DOHH2 (cell line): ENCODE results near the gene TRIM43B.
"Not testable (repeated sequence)": the region's sequence is repeated elsewhere in the genome, so short reads cannot be mapped to it uniquely, and the experiment has no call there.

Experiments
- H3F3A ChIP-seq: fragments of 200-600 bp; sonication (generic), shearing (Covaris generic); 2 replicates; pipeline ENCODE4 v1.6.0; 2016; ENCODE audit warnings: antibody characterized with exemption, mild to moderate bottlenecking; ENCODE audit not compliant: control insufficient read depth, insufficient read depth
- H3K27ac ChIP-seq: fragments of 200-600 bp; sonication (generic); 2 replicates; pipeline ENCODE4 v1.5.1; 2014; ENCODE audit warnings: low read depth, mild to moderate bottlenecking, low read length, moderate library complexity
- H3K27me3 ChIP-seq: fragments of 200-600 bp; sonication (generic); 2 replicates; pipeline ENCODE4 v1.6.1; 2014; ENCODE audit warnings: mild to moderate bottlenecking, low read length, mixed read lengths; ENCODE audit not compliant: control insufficient read depth
- H3K36me3 ChIP-seq: fragments of 200-600 bp; sonication (generic); 2 replicates; pipeline ENCODE4 v1.6.1; 2014; ENCODE audit warnings: mild to moderate bottlenecking, low read length, moderate library complexity, mixed read lengths; ENCODE audit not compliant: control insufficient read depth
- H3K4me1 ChIP-seq: fragments of 200-600 bp; sonication (generic); 2 replicates; pipeline ENCODE4 v1.6.1; 2014; ENCODE audit warnings: mild to moderate bottlenecking, low read length, mixed read lengths; ENCODE audit not compliant: control insufficient read depth
- H3K4me2 ChIP-seq: fragments of 200-600 bp; sonication (generic); 2 replicates; pipeline ENCODE4 v1.6.0; 2014; ENCODE audit warnings: mild to moderate bottlenecking, low read length, moderate library complexity
- H3K4me3 ChIP-seq: fragments of 200-600 bp; sonication (generic); 2 replicates; pipeline ENCODE4 v1.5.1; 2014; ENCODE audit warnings: mild to moderate bottlenecking, low read length, mixed read lengths
- H3K79me2 ChIP-seq: fragments of 200-600 bp; sonication (generic); 2 replicates; pipeline ENCODE4 v1.6.1; 2014; ENCODE audit warnings: mild to moderate bottlenecking, low read length, mixed read lengths; ENCODE audit not compliant: control insufficient read depth
- H3K9me2 ChIP-seq: fragments of 200-600 bp; sonication (generic); replicated peaks from 2 replicates; pipeline ENCODE4 v1.6.1; 2014; ENCODE audit warnings: mild to moderate bottlenecking, low read length, mixed read lengths; ENCODE audit not compliant: control insufficient read depth
- H3K9me3 ChIP-seq: fragments of 200-600 bp; sonication (generic); 2 replicates; pipeline ENCODE4 v1.6.1; 2014; ENCODE audit warnings: antibody characterized with exemption, low read length, mixed read lengths; ENCODE audit not compliant: control insufficient read depth, insufficient read depth
- H4K20me1 ChIP-seq: fragments of 200-600 bp; sonication (generic); 2 replicates; pipeline ENCODE4 v1.6.0; 2014; ENCODE audit warnings: low read depth, mild to moderate bottlenecking, antibody characterized with exemption, low read length, moderate library complexity; ENCODE audit not compliant: control insufficient read depth, insufficient read depth

Gene TRIM43B

DNA sequence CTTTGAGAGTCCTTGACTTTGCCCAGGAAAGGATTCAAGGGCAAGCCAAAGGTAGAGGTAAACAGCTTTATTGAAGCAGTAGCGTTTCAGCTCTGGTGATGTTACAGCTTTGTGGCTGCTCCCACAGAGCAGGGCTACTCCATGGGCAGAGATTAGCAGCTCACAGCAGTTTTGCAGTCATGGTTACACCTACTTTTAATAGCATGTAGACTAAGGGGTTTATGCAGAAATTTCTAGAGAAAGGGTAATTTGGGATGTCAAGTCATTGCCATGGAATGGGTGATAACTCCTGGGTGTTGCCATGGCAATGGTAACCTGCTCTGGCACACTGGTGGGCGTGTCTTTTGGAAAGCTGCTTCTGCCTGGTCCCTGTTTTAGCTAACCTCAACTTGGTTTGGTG, 18.0 kb downstream of the TRIM43B start:
- H3K27me3 ChIP-seq, H3K4me3 ChIP-seq, H3K27ac ChIP-seq, H3K4me2 ChIP-seq, H3K36me3 ChIP-seq, H3F3A ChIP-seq, H3K9me2 ChIP-seq, H3K9me3 ChIP-seq, H3K4me1 ChIP-seq, H3K79me2 ChIP-seq, H4K20me1 ChIP-seq: not testable (repeated sequence)

- not testable (repeated sequence) for H3K9me2 ChIP-seq, H3K27ac ChIP-seq, H3K9me3 ChIP-seq, H3K79me2 ChIP-seq, H3F3A ChIP-seq, H3K4me3 ChIP-seq, H3K4me1 ChIP-seq, H3K27me3 ChIP-seq, H3K36me3 ChIP-seq, H4K20me1 ChIP-seq, H3K4me2 ChIP-seq
Observed at GRCh38 chr2:95463292-95463691, 21.3 kb downstream of the TRIM43B start.

GRCh38 chr2:95445317-95445716, 39.2 kb downstream of the TRIM43B start:
- not testable (repeated sequence) for H3K4me2 ChIP-seq, H3F3A ChIP-seq

DNA sequence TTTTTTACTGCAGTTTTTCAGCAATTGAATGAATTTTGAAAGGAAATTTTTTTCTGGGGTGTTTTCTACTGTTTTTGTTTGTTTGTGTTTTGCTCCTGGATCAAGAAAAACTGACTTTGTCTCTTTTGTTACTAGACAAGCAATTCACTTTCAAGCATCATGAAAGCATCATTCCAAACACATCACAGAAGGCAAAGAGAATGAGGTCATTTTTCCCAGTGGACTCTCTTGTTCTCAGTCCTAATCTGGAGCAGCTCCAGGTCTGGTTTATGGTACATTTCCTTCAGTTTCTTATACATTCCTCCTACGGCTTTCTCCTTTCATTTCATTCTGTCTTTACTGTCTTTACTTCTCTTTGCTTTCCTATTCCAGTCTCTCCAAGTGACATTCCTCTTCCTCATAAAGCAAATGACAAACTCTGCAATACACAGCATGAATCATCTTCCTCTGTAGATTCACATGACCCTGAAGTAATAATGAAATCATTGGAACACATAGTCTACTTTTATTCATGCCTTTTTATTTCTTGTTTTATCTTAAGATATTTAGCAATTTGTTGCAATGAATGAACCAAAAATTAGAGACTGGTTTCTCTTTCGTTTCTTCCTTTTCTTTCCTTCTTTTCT, 42.0 kb downstream of the TRIM43B start:
- not testable (repeated sequence) for H3K4me3 ChIP-seq, H3K27me3 ChIP-seq, H3K4me2 ChIP-seq, H3K27ac ChIP-seq, H3F3A ChIP-seq, H3K79me2 ChIP-seq, H3K9me3 ChIP-seq, H3K4me1 ChIP-seq, H3K9me2 ChIP-seq, H4K20me1 ChIP-seq, H3K36me3 ChIP-seq

More at GRCh38 chr2:95445317-95445716, 39.2 kb downstream of the TRIM43B start:
- not testable (repeated sequence) for H3K9me3 ChIP-seq, H3K36me3 ChIP-seq, H3K79me2 ChIP-seq, H3K9me2 ChIP-seq, H4K20me1 ChIP-seq, H3K27ac ChIP-seq, H3K27me3 ChIP-seq, H3K4me3 ChIP-seq, H3K4me1 ChIP-seq

- not testable (repeated sequence) for H4K20me1 ChIP-seq, H3K9me2 ChIP-seq, H3K36me3 ChIP-seq, H3K4me3 ChIP-seq, H3K4me1 ChIP-seq, H3K27ac ChIP-seq, H3F3A ChIP-seq, H3K27me3 ChIP-seq, H3K4me2 ChIP-seq, H3K79me2 ChIP-seq, H3K9me3 ChIP-seq
Observed at GRCh38 chr2:95435872-95436209, 48.7 kb downstream of the TRIM43B start.

DNA sequence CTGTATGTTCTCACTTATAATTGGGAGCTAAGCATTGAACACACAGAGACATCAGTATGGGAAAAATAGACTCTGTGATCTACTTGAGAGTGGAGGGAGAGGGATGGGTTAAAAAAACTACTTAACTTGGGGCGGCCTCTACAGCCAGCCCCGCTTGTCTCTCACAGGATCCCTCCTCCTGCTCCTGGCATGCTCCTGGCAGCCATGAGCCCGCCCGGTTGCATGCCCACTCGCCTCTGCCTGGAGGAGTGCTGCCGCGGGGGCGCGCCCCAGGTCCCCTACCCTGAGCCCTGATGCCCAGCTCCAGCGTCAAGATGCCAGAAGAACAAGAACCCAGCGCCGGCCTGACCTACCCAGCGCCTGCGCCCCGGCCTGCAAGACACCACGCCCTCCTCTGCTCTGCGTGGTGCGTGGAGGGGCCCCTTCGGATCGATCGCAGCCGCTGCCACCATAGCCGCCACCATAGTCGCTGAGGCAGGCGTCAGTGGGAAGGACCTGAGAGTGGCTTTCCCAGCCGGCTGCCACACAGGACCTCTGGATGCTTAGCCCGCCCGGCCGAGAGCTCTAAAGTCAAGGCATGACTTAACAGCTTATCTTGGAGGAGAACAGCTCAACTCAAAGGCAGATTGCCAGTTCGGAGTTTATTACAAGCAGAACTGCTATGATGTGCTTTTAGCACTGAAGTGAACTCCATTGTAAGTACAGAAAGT, 49.2 kb downstream of the TRIM43B start:
- not testable (repeated sequence) for H3K36me3 ChIP-seq, H3K4me3 ChIP-seq, H4K20me1 ChIP-seq, H3K27ac ChIP-seq, H3K79me2 ChIP-seq, H3K4me1 ChIP-seq, H3K9me2 ChIP-seq, H3F3A ChIP-seq, H3K27me3 ChIP-seq, H3K4me2 ChIP-seq, H3K9me3 ChIP-seq

- H3K79me2 ChIP-seq, H3K36me3 ChIP-seq, H3K4me3 ChIP-seq, H3K4me1 ChIP-seq, H3K4me2 ChIP-seq, H3F3A ChIP-seq, H4K20me1 ChIP-seq, H3K9me2 ChIP-seq, H3K27me3 ChIP-seq, H3K27ac ChIP-seq, H3K9me3 ChIP-seq: not testable (repeated sequence)
Observed at GRCh38 chr2:95434507-95435076, 50.0 kb downstream of the TRIM43B start.

DNA sequence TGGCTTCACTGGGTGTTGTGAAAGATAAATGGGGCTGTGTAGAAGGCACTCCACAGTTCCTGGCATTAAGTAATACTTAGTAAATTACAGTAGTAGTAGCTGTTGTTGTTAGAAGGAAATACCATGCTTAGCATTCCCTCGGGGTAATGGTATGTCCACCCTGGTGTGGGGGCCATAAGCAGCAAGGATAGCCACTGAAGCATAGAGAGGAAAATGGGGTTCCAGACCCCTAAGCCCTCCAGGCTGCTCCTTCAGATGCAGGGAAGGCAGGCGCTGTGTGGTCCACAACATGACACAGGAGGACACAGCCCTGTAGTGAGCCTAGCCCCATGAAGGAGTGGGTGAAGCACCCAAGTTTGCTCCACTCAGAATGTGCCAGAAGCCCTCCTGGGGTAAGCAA, 50.6 kb downstream of the TRIM43B start:
- not testable (repeated sequence) for H3K27me3 ChIP-seq, H3K4me3 ChIP-seq, H3K27ac ChIP-seq, H3K4me1 ChIP-seq, H3F3A ChIP-seq, H3K79me2 ChIP-seq, H3K4me2 ChIP-seq, H4K20me1 ChIP-seq, H3K9me2 ChIP-seq, H3K9me3 ChIP-seq, H3K36me3 ChIP-seq
